SK-N-DZ (cell line): Measurements from ENCODE around the gene NARS2.
"Not testable (repeated sequence)": the region's sequence is repeated elsewhere in the genome, so short reads cannot be mapped to it uniquely, and the experiment has no call there.

ENCODE experiments used
- DNase-seq: peaks from one replicate; pipeline ENCODE4 v3.0.0-alpha.2; 2015; ENCODE audit warnings: low spot score

The NARS2 gene

GRCh38 chr11:78547931-78548705 is 26.5 kb downstream of the NARS2 start:
- no peak for DNase-seq

GRCh38 chr11:78542007-78542406 is 32.7 kb downstream of the NARS2 start:
- DNase-seq = no peak

GRCh38 chr11:78541537-78541936 is 33.1 kb downstream of the NARS2 start:
- DNase-seq = no peak

- no peak for DNase-seq
Measured at GRCh38 chr11:78540256-78540655, 34.4 kb downstream of the NARS2 start.

- DNase-seq = no peak
Measured at GRCh38 chr11:78539506-78539905, 35.2 kb downstream of the NARS2 start.

GRCh38 chr11:78536933-78537332 is 37.7 kb downstream of the NARS2 start:
- DNase-seq = no peak

- no peak for DNase-seq
Measured at GRCh38 chr11:78535920-78536319, 38.7 kb downstream of the NARS2 start.

GRCh38 chr11:78535027-78535426 is 39.6 kb downstream of the NARS2 start:
- DNase-seq = no peak

- no peak for DNase-seq
Measured at GRCh38 chr11:78533399-78533798, 41.3 kb downstream of the NARS2 start.

- no peak for DNase-seq
Measured at GRCh38 chr11:78532991-78533390, 41.7 kb downstream of the NARS2 start.

GRCh38 chr11:78526497-78527146 is 48.0 kb downstream of the NARS2 start:
- no peak for DNase-seq

GRCh38 chr11:78525720-78526119 is 48.9 kb downstream of the NARS2 start:
- DNase-seq = no peak

GRCh38 chr11:78520230-78520629 is 54.4 kb downstream of the NARS2 start:
- DNase-seq = no peak

GRCh38 chr11:78516281-78516680 is 58.4 kb downstream of the NARS2 start:
- DNase-seq = peak; percentile 54

GRCh38 chr11:78514922-78515502 is 59.7 kb downstream of the NARS2 start:
- DNase-seq = peak; percentile 83

GRCh38 chr11:78513085-78513484 is 61.6 kb downstream of the NARS2 start:
- DNase-seq = not testable (repeated sequence)

GRCh38 chr11:78510597-78510996 is 64.1 kb downstream of the NARS2 start:
- DNase-seq = no peak

GRCh38 chr11:78510025-78510596 is 64.6 kb downstream of the NARS2 start:
- no peak for DNase-seq

GRCh38 chr11:78504708-78505107 is 70.0 kb downstream of the NARS2 start:
- DNase-seq = no peak

- DNase-seq = no peak
Measured at GRCh38 chr11:78504181-78504580, 70.5 kb downstream of the NARS2 start.

- DNase-seq = no peak
Measured at GRCh38 chr11:78499971-78500370, 74.7 kb downstream of the NARS2 start.

GRCh38 chr11:78497293-78497692 is 77.4 kb downstream of the NARS2 start:
- DNase-seq = no peak
